GM12875 (cell line): Measurements from ENCODE around the gene CCL14.
"Not testable (repeated sequence)": the region's sequence is repeated elsewhere in the genome, so short reads cannot be mapped to it uniquely, and the experiment has no call there.

Experiments
- H3K4me3 ChIP-seq: one replicate; pipeline ENCODE4 v1.5.1; 2011; ENCODE audit warnings: low read depth, low read length, control low read depth
- CTCF ChIP-seq: IDR thresholded peaks from 2 replicates; pipeline ENCODE4 v1.5.1; 2011; ENCODE audit warnings: low read depth, mild to moderate bottlenecking, control low read depth, inconsistent platforms, low read length, moderate library complexity, borderline replicate concordance; ENCODE audit not compliant: insufficient read depth

The CCL14 gene

GRCh38 chr17:36002631-36003030 lies 16.1 kb upstream of the CCL14 start:
- H3K4me3 ChIP-seq: no peak overlapping the region
- TF ChIP-seq CTCF: no peak

GRCh38 chr17:36001862-36002603 lies 15.5 kb upstream of the CCL14 start:
- no peak overlapping the region for H3K4me3 ChIP-seq
- TF ChIP-seq CTCF: no peak

GRCh38 chr17:36001110-36001771 lies 14.7 kb upstream of the CCL14 start, which contains the start of gene CCL15:
TSS of gene CCL15 (minus strand) at chr17:36001553. CDS start at chr17:36001492, 61 bp downstream.
- no peak for TF ChIP-seq CTCF
- H3K4me3 ChIP-seq: no peak within 1 kb of the TSS

GRCh38 chr17:36000732-36001109 lies 14.2 kb upstream of the CCL14 start:
- no peak for TF ChIP-seq CTCF
- no peak overlapping the region for H3K4me3 ChIP-seq

GRCh38 chr17:35998756-35999155 lies 12.2 kb upstream of the CCL14 start:
- no peak overlapping the region for H3K4me3 ChIP-seq
- no peak for TF ChIP-seq CTCF

GRCh38 chr17:35998018-35998545 lies 11.6 kb upstream of the CCL14 start:
- no peak overlapping the region for H3K4me3 ChIP-seq
- TF ChIP-seq CTCF: no peak

- not testable (repeated sequence) for H3K4me3 ChIP-seq
These were observed 8.8 kb upstream of the CCL14 start for GRCh38 chr17:35995346-35995745.
